Upper lobe of left lung (tissue), 6 donors: Measurements from ENCODE around the gene DNAJB6. TPM values are rescaled to one million over a fixed set of nuclear protein-coding genes. Genes with fewer than 3 reads are reported as not detected.

Source experiments
- ATAC-seq, 2 donors: fragments of 200-7000 bp; cut with Tn5 transposase; one replicate each; pipeline ENCODE4 v1.9.1; 2022; ENCODE audit warnings: mild to moderate bottlenecking in 2 of 2, moderate library complexity in 2 of 2; ENCODE audit not compliant: low FRiP score in 2 of 2
- DNase-seq, 2 donors: peaks; one replicate each; pipeline ENCODE4 v3.0.0-alpha.2; 2019 to 2020
- H3K27ac ChIP-seq, 4 donors: fragments of 200-600 bp; sonication (generic); one replicate each; pipeline ENCODE4 v1.5.1; 2016 to 2019
- H3K27me3 ChIP-seq, 4 donors: fragments of 200-600 bp; sonication (generic); one replicate each; pipeline ENCODE4 v1.5.1; 2017 to 2019
- H3K36me3 ChIP-seq, 4 donors: fragments of 200-600 bp; sonication (generic); one replicate each; pipeline ENCODE4 v1.5.1; 2016 to 2019
- H3K4me1 ChIP-seq, 4 donors: fragments of 200-600 bp; sonication (generic); one replicate each; pipeline ENCODE4 v1.5.1; 2018 to 2019
- H3K4me3 ChIP-seq, 4 donors: fragments of 200-600 bp; sonication (generic); one replicate each; pipeline ENCODE4 v1.5.1; 2017 to 2019; ENCODE audit warnings: mild to moderate bottlenecking in 2 of 4, moderate library complexity in 1 of 4
- H3K9me3 ChIP-seq, 4 donors: fragments of 200-600 bp; sonication (generic); one replicate each; pipeline ENCODE4 v1.5.1; 2018 to 2019
- EP300 ChIP-seq, 4 donors: sonication (generic); formaldehyde crosslinking; IDR thresholded peaks; one replicate each; pipeline ENCODE4 v1.5.1; 2017; ENCODE audit warnings: antibody characterized with exemption in 4 of 4, control low read depth in 2 of 4
- POLR2A ChIP-seq, 4 donors: fragments of 450-650 bp; IDR thresholded peaks; one replicate each; pipeline ENCODE4 v1.5.1; 2016 to 2017; ENCODE audit warnings: antibody characterized with exemption in 4 of 4, mild to moderate bottlenecking in 2 of 4
- POLR2AphosphoS5 ChIP-seq, 2 donors: sonication (generic); formaldehyde crosslinking; IDR thresholded peaks; one replicate each; pipeline ENCODE4 v1.5.1; 2017; ENCODE audit warnings: antibody characterized with exemption in 2 of 2
- WGBS, 2 donors: methylation state at CpG; one replicate each; pipeline ENCODE4 v1.1.5; 2017 to 2018; 5-methylcytosine and 5-hydroxymethylcytosine counted together
- total RNA-seq, 6 donors: library from RNA; depleted of rRNA in 4 of 6; stranded (reverse); fragments of >200 nt in 4 of 6; gene quantifications; one replicate each; pipeline versions ENCODE4 v1.1.0 to v1.2.1, GENCODE V29; 2016 to 2021
- TF ChIP-seq, protein P1 (sequence below), 6 experiments: fragments of 450-650 bp in 4 of 6; fragments of 200-600 bp in 2 of 6; sonication (generic) in 2 of 6; IDR thresholded peaks; one replicate each; pipeline ENCODE4 v1.5.1; 2016 to 2019; ENCODE audit warnings: antibody characterized with exemption in 6 of 6
- donor health status: DM: no; HTN: no; CAD: no; lungs with moderate emphysema.
- donor health status: DM: no; HTN: yes; CAD: no; lungs with severe emphysema.

The DNAJB6 gene
- total RNA-seq, 6 donors from 2014 or later: 64.1 to 99.6 (median 83.0) TPM

DNA sequence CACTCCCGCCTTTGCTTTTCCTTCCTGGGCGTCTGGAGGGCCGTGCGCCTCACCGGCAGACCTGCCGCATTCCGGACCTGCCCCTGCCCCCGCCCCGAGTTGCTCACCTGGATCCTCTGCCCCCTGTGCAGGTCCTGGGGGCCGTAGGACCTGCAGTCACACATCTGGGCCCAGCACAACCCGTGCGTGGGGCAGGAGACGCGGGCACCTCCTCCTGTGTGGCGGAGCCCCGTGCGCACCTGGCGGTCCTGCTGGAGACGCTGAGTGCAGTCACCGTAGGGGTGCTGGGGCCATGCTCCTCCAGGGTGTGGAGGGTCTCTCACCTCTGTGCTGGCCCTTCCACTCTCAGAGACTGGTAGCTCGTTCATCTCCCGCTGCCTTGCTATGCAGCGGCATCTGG lies 85.5 kb downstream of the DNAJB6 start:
- peaks cover 1 to 23% (median 11%) of the 10 kb centered on the region in 4 donors for H3K36me3 ChIP-seq
- H3K4me3 ChIP-seq: no peak overlapping the region
- DNase-seq (no peak), ATAC-seq (no peak)
- H3K27ac ChIP-seq: no peak overlapping the region
- H3K27me3 ChIP-seq: no peaks in the 10 kb centered on the region
- TF ChIP-seq POLR2A (IDR thresholded peaks at IDR 0.05): no peak
- TF ChIP-seq EP300 (IDR thresholded peaks at IDR 0.05): no peak
- TF ChIP-seq, protein P1, sequence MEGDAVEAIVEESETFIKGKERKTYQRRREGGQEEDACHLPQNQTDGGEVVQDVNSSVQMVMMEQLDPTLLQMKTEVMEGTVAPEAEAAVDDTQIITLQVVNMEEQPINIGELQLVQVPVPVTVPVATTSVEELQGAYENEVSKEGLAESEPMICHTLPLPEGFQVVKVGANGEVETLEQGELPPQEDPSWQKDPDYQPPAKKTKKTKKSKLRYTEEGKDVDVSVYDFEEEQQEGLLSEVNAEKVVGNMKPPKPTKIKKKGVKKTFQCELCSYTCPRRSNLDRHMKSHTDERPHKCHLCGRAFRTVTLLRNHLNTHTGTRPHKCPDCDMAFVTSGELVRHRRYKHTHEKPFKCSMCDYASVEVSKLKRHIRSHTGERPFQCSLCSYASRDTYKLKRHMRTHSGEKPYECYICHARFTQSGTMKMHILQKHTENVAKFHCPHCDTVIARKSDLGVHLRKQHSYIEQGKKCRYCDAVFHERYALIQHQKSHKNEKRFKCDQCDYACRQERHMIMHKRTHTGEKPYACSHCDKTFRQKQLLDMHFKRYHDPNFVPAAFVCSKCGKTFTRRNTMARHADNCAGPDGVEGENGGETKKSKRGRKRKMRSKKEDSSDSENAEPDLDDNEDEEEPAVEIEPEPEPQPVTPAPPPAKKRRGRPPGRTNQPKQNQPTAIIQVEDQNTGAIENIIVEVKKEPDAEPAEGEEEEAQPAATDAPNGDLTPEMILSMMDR (IDR thresholded peaks at IDR 0.05): no peak
- TF ChIP-seq POLR2AphosphoS5 (IDR thresholded peaks at IDR 0.05): no peak
- WGBS, 2 donors: 88 to 90% methylated on average over 18 to 23 of the region's 23 CpGs
- H3K4me1 ChIP-seq: no peaks in the 10 kb centered on the region
- no peaks in the 10 kb centered on the region for H3K9me3 ChIP-seq

DNA sequence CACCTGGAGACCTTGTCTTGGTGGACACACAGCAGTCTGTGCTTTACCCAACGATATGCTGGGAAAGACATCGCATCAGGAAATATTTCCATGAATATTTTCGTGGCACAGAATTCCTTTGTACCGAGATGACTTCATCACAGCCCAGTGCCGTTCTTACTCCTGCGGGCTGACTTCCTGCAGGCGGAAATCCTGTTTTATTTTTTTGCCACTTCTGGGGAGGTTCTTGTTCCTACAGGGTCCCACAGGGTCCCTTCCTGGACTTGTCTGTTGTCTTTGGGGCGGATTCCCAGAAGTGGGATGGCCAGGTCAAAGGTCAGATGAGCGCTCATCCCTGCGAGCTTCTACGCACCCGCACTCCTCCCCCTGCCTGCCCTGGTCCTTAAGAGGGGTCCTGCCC lies 86.5 kb downstream of the DNAJB6 start:
- Histone ChIP-seq H3K9me3 (no peaks in the 10 kb centered on the region), H3K4me1 (no peaks in the 10 kb centered on the region), H3K36me3 (peaks cover 0 to 15% (median 5%) of the 10 kb centered on the region in 4 donors), H3K27ac (peak overlapping the region in 1 of 4 donors; percentile 43), H3K4me3 (no peak overlapping the region), H3K27me3 (no peaks in the 10 kb centered on the region)
- DNase-seq (no peak), ATAC-seq (no peak)
- 57 to 62% methylated on average over 12 of the region's 12 CpGs for WGBS, 2 donors
- TF ChIP-seq POLR2A (IDR thresholded peaks at IDR 0.05): no peak
- TF ChIP-seq, protein P1 (IDR thresholded peaks at IDR 0.05): no peak
- TF ChIP-seq POLR2AphosphoS5 (IDR thresholded peaks at IDR 0.05): peak in 1 of 2 donors; percentile 39

DNA sequence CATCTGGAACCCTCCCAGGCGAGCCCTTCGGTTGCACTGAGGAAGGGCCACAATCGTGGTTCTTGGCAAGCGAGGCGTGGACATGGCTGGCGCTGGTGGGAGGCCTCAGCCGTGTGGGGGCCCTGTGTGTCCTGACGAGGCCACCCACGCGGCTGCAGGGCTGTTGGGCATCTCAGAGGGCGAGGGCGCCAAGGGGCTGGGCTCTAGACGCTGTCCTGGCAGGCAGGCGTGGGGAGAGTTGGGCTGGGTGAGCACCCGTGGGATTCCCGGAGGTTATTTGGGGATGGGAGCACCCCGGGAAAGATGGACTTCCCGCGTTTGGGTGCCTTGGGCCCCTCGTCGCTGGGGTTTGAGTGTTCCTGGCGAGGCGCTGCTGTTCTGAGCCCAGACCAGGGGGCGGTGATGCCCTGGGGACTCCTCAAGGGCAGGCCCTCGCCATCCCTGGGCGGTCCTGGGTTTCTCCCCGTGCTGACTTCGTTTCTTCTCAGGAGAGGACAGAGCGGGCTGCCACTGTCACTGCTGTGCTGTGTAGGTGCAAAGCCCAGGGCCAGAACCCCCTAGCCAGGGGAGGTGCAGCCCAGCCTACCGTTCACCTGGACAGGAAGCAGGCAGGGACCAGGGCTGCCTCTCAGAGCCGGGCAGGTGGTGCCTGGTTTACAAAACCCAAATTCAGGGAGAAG lies 87.2 kb downstream of the DNAJB6 start:
- WGBS, 2 donors: 92% methylated on average over 19 to 31 of the region's 31 CpGs
- no peak for DNase-seq
- H3K27ac ChIP-seq: peak overlapping the region in 1 of 4 donors; percentile 43

DNA sequence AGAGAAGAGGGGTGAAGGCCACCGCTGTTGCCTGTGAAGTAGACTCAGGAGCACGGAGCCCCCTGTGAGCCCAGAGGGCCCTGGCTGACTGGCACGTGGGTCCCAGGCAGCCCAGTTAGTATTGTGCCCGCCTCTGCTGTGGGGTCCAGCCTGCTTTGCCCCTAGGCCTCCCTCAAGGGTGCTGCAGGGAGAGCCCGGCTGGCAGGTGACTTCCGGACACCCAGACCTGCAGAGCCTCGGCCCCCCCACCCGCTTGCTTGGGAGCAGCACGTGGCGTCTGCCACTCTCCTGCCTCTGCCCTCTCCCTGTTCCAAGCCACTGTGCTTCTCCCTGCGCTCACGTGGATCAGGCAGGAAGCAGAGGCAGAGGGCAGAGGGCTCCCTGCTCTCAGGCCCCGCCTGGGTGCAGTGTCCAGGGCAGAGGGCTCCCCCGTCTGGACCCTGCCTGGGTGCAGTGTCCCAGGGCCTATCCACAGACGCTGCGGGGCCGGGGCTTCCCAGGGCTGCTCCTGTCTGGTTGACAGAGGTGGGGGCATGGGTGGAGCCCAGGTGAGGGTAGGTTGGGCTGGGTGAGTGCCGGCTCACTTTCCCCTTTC lies 88.4 kb downstream of the DNAJB6 start:
- Histone ChIP-seq H3K36me3 (peaks cover 0 to 7% (median 0%) of the 10 kb centered on the region in 4 donors), H3K4me3 (no peak overlapping the region), H3K27ac (no peak overlapping the region), H3K9me3 (no peaks in the 10 kb centered on the region), H3K27me3 (no peaks in the 10 kb centered on the region), H3K4me1 (no peaks in the 10 kb centered on the region)
- 80 to 81% methylated on average over 3 to 13 of the region's 18 CpGs for WGBS, 2 donors
- no peak for TF ChIP-seq POLR2AphosphoS5 (IDR thresholded peaks at IDR 0.05)
- TF ChIP-seq, protein P1 (IDR thresholded peaks at IDR 0.05): no peak
- TF ChIP-seq POLR2A (IDR thresholded peaks at IDR 0.05): no peak
- no peak for TF ChIP-seq EP300 (IDR thresholded peaks at IDR 0.05)
- DNase-seq (peak in 1 of 2 donors; percentile 74), ATAC-seq (peak in 1 of 2 donors; percentile 8)

More for the DNA sequence above, 87.2 kb downstream of the DNAJB6 start:
- Histone ChIP-seq H3K4me1 (no peaks in the 10 kb centered on the region), H3K4me3 (no peak overlapping the region), H3K9me3 (no peaks in the 10 kb centered on the region), H3K36me3 (peaks cover 0 to 8% (median 0%) of the 10 kb centered on the region in 4 donors), H3K27me3 (no peaks in the 10 kb centered on the region)
- no peak for ATAC-seq
- no peak for TF ChIP-seq POLR2AphosphoS5 (IDR thresholded peaks at IDR 0.05)
- TF ChIP-seq POLR2A (IDR thresholded peaks at IDR 0.05): no peak

DNA sequence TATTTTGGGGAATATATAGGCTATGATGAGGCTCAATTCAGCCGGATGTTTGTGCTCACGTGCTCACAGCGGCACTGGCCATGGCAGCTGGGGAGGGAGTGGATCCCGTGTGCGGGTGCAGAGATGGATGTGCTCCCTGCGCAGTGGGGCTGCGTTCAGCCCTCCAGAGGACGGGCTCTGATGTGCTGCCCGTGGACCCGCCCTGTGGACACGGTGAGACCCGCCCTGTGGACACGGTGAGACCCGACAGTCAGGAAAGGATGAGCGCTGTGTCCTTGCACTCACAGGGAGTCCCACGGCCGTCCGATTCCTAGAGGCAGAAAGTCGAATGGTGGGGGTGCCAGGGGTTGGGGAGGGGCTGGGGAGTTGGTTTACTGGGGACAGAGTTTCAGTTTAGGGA lies 89.0 kb downstream of the DNAJB6 start:
- Histone ChIP-seq H3K27ac (no peak overlapping the region), H3K4me3 (no peak overlapping the region), H3K9me3 (no peaks in the 10 kb centered on the region), H3K27me3 (no peaks in the 10 kb centered on the region), H3K4me1 (no peaks in the 10 kb centered on the region), H3K36me3 (peaks cover 0 to 7% (median 0%) of the 10 kb centered on the region in 4 donors)
- ATAC-seq: no peak
- WGBS, 2 donors: 90 to 92% methylated on average over 10 to 15 of the region's 19 CpGs
- no peak for DNase-seq
- TF ChIP-seq POLR2AphosphoS5 (IDR thresholded peaks at IDR 0.05) (no peak), EP300 (IDR thresholded peaks at IDR 0.05) (no peak), POLR2A (IDR thresholded peaks at IDR 0.05) (no peak)
- TF ChIP-seq, protein P1 (IDR thresholded peaks at IDR 0.05): no peak
